WTC11 (cell line): Measurements from ENCODE around the gene WNT1.

Experiments
- CTCF ChIP-seq: fragments of 200-600 bp; IDR thresholded peaks from 2 replicates; pipeline ENCODE4 v1.8.0; 2022; ENCODE audit warnings: antibody characterized with exemption
- E2F5 ChIP-seq: sonication (generic); formaldehyde crosslinking; IDR thresholded peaks from 2 replicates; pipeline ENCODE4 v1.8.1; 2022; ENCODE audit warnings: mild to moderate bottlenecking, moderate library complexity, missing genetic modification reagents
- FOXJ3 ChIP-seq: sonication (generic); formaldehyde crosslinking; IDR thresholded peaks from 2 replicates; pipeline ENCODE4 v1.9.0; 2021; ENCODE audit warnings: missing genetic modification reagents, mild to moderate bottlenecking, borderline replicate concordance
- FOXP1 ChIP-seq: sonication (generic); formaldehyde crosslinking; IDR thresholded peaks from 2 replicates; pipeline ENCODE4 v1.8.0; 2022; ENCODE audit warnings: missing genetic modification reagents, mild to moderate bottlenecking, moderate library complexity, borderline replicate concordance
- GABPB1 ChIP-seq: sonication (generic); formaldehyde crosslinking; IDR thresholded peaks from 2 replicates; pipeline ENCODE4 v1.8.1; 2023; ENCODE audit warnings: mild to moderate bottlenecking, missing genetic modification reagents
- IRF2 ChIP-seq: sonication (generic); formaldehyde crosslinking; IDR thresholded peaks from 2 replicates; pipeline ENCODE4 v1.8.0; 2022; ENCODE audit warnings: low read depth, missing genetic modification reagents, borderline replicate concordance
- KAT7 ChIP-seq: sonication (generic); formaldehyde crosslinking; IDR thresholded peaks from 2 replicates; pipeline ENCODE4 v1.8.1; 2023; ENCODE audit warnings: missing genetic modification reagents, mild to moderate bottlenecking, borderline replicate concordance
- NFATC4 ChIP-seq: fragments of 250-450 bp; sonication (Bioruptor Pico); IDR thresholded peaks from 2 replicates; pipeline ENCODE4 v1.9.0; 2021; ENCODE audit warnings: mild to moderate bottlenecking
- NR2C2 ChIP-seq: sonication (generic); formaldehyde crosslinking; IDR thresholded peaks from 2 replicates; pipeline ENCODE4 v1.8.0; 2022; ENCODE audit warnings: mild to moderate bottlenecking, missing genetic modification reagents
- TCF7 ChIP-seq: sonication (generic); formaldehyde crosslinking; IDR thresholded peaks from 2 replicates; pipeline ENCODE4 v1.8.0; 2022; ENCODE audit warnings: mild to moderate bottlenecking, low read depth, missing genetic modification reagents, moderate library complexity
- TEAD4 ChIP-seq: sonication (generic); formaldehyde crosslinking; IDR thresholded peaks from 2 replicates; pipeline ENCODE4 v1.8.0; 2022; ENCODE audit warnings: mild to moderate bottlenecking, missing genetic modification reagents
- ZNF232 ChIP-seq: sonication (generic); formaldehyde crosslinking; IDR thresholded peaks from 2 replicates; pipeline ENCODE4 v1.8.0; 2022; ENCODE audit warnings: mild to moderate bottlenecking, missing genetic modification reagents
- ZSCAN18 ChIP-seq: fragments of 250-450 bp; sonication (Bioruptor Pico); IDR thresholded peaks from 2 replicates; pipeline ENCODE4 v2.1.2; 2022; ENCODE audit warnings: mild to moderate bottlenecking, moderate library complexity

GRCh38 chr12:49019443-49020324 lies 41.6 kb downstream of the WNT1 start:
- TF ChIP-seq CTCF (no peak), ZSCAN18 (CRISPR knock-in tag) (no peak), TCF7 (CRISPR knock-in tag) (no peak), KAT7 (CRISPR knock-in tag) (no peak), GABPB1 (CRISPR knock-in tag) (no peak), E2F5 (no peak), FOXJ3 (CRISPR knock-in tag) (no peak), FOXP1 (no peak), NR2C2 (CRISPR knock-in tag) (no peak), NFATC4 (CRISPR knock-in tag) (no peak), IRF2 (CRISPR knock-in tag) (no peak), TEAD4 (CRISPR knock-in tag) (no peak), ZNF232 (CRISPR knock-in tag) (no peak)
